ENCODE measurements around the gene CCDC90B. TPM values are rescaled to one million over a fixed set of nuclear protein-coding genes. Genes with fewer than 3 reads are reported as not detected.
"Not testable (repeated sequence)": the region's sequence is repeated elsewhere in the genome, so short reads cannot be mapped to it uniquely, and the experiment has no call there.

The CCDC90B gene
- total RNA-seq, 4 donors from 2014 or later = 7.4 to 87.1 (median 47.7) TPM

- TF ChIP-seq CTCF (IDR thresholded peaks at IDR 0.05) = no peak
- TF ChIP-seq POLR2A (IDR thresholded peaks at IDR 0.05) = no peak
- H3K9me3 ChIP-seq = no peaks in the 10 kb centered on the region
- no peak for DNase-seq
- no peak overlapping the region for H3K4me3 ChIP-seq
- no peak overlapping the region for H3K27ac ChIP-seq
- intact Hi-C loops (cut with DNase I; ENCODE audit: low total_unique reads) = no loop called here
- H3K4me1 ChIP-seq = no peaks in the 10 kb centered on the region
- H3K36me3 ChIP-seq = no peaks in the 10 kb centered on the region
- no peaks in the 10 kb centered on the region for H3K27me3 ChIP-seq
Measured at GRCh38 chr11:83310718-83311117, 24.6 kb upstream of the CCDC90B start.

- intact Hi-C loops (cut with DNase I; ENCODE audit: low total_unique reads) = loop anchor here (10.0 kb wide), 1 partner anchor 506 kb away; no protein-coding TSS in a partner anchor
Measured at GRCh38 chr11:83308536-83308935, 22.4 kb upstream of the CCDC90B start.

GRCh38 chr11:83306200-83307080, 20.3 kb upstream of the CCDC90B start:
- Histone ChIP-seq H3K4me3 (no peak overlapping the region), H3K27ac (no peak overlapping the region), H3K4me1 (no peaks in the 10 kb centered on the region), H3K36me3 (no peaks in the 10 kb centered on the region), H3K27me3 (no peaks in the 10 kb centered on the region), H3K9me3 (no peaks in the 10 kb centered on the region)
- no peak for DNase-seq
- intact Hi-C loops (cut with DNase I; ENCODE audit: low total_unique reads) = loop anchor here (10.0 kb wide), 1 partner anchor 508 kb away; no protein-coding TSS in a partner anchor
- TF ChIP-seq POLR2A (IDR thresholded peaks at IDR 0.05) (no peak), CTCF (IDR thresholded peaks at IDR 0.05) (no peak)

More at GRCh38 chr11:83308536-83308935, 22.4 kb upstream of the CCDC90B start:
- not testable (repeated sequence) for H3K27me3 ChIP-seq, H3K9me3 ChIP-seq, H3K4me3 ChIP-seq, DNase-seq, H3K36me3 ChIP-seq, H3K27ac ChIP-seq, H3K4me1 ChIP-seq

GRCh38 chr11:83303316-83303715, 17.1 kb upstream of the CCDC90B start:
- no peaks in the 10 kb centered on the region for H3K9me3 ChIP-seq
- H3K4me3 ChIP-seq = no peak overlapping the region
- H3K27ac ChIP-seq = no peak overlapping the region
- H3K27me3 ChIP-seq = no peaks in the 10 kb centered on the region
- TF ChIP-seq CTCF (IDR thresholded peaks at IDR 0.05) (no peak), POLR2A (IDR thresholded peaks at IDR 0.05) (no peak)
- DNase-seq = no peak
- H3K4me1 ChIP-seq = no peaks in the 10 kb centered on the region
- no peaks in the 10 kb centered on the region for H3K36me3 ChIP-seq
- intact Hi-C loops (cut with DNase I; ENCODE audit: low total_unique reads) = loop anchor here (10.0 kb wide), 1 partner anchor 511 kb away; no protein-coding TSS in a partner anchor

- intact Hi-C loops (cut with DNase I; ENCODE audit: low total_unique reads) = loop anchor here (10.0 kb wide), 1 partner anchor 513 kb away; no protein-coding TSS in a partner anchor
- no peak overlapping the region for H3K4me3 ChIP-seq
- no peaks in the 10 kb centered on the region for H3K9me3 ChIP-seq
- H3K27ac ChIP-seq = no peak overlapping the region
- no peaks in the 10 kb centered on the region for H3K27me3 ChIP-seq
- no peaks in the 10 kb centered on the region for H3K36me3 ChIP-seq
- no peak for TF ChIP-seq POLR2A (IDR thresholded peaks at IDR 0.05)
- no peak for DNase-seq
- no peaks in the 10 kb centered on the region for H3K4me1 ChIP-seq
Measured at GRCh38 chr11:83302151-83302550, 16.0 kb upstream of the CCDC90B start.

GRCh38 chr11:83299681-83300080, 13.5 kb upstream of the CCDC90B start:
- Histone ChIP-seq H3K36me3 (no peaks in the 10 kb centered on the region), H3K4me3 (no peak overlapping the region), H3K9me3 (no peaks in the 10 kb centered on the region), H3K4me1 (no peaks in the 10 kb centered on the region), H3K27ac (no peak overlapping the region), H3K27me3 (no peaks in the 10 kb centered on the region)
- no peak for DNase-seq
- TF ChIP-seq CTCF (IDR thresholded peaks at IDR 0.05) (no peak), POLR2A (IDR thresholded peaks at IDR 0.05) (no peak)
- intact Hi-C loops (cut with DNase I; ENCODE audit: low total_unique reads) = loop anchor here (10.0 kb wide), 1 partner anchor 515 kb away; no protein-coding TSS in a partner anchor
